ENCODE results near the gene NDUFB8.

DNA sequence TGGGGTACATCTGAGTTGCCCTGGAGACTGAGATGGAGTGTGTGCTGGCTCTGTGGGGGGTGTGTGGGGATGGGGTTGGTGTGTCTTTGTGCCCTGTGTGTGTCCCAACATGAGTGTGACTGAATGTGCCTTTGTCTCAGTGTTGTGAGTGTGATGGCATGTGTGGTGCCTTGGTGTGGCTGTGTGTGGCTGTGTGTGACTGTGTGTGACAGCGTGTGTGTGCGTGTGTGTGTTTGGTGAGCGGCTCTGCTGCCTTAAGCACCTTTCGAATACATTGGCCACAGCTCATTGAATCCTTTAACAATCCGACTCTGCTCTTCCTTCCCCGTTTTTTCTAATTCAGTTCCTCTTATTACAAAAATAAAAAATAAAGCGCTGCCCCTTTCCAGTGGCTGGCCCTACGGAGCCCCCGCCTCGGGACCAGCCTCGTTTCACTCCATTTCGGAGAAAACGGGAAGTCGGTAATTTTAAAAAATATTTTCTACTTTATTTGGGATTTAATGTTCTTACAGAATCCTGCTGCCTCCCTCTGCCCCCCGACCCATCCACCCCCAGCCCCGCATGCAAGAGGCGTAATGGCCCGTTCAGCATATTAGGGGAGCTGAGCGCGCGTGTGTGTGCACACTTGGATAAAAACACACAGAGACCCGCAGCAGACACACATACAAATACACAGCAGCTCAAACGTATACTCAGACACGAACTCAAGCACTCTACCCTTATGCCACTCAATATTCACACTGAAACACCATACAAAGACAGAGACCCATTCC lies 41.6 kb upstream of the NDUFB8 start:
- no peak for TF ChIP-seq POLR2A (IDR thresholded peaks at IDR 0.05)
- TF ChIP-seq, protein P1, sequence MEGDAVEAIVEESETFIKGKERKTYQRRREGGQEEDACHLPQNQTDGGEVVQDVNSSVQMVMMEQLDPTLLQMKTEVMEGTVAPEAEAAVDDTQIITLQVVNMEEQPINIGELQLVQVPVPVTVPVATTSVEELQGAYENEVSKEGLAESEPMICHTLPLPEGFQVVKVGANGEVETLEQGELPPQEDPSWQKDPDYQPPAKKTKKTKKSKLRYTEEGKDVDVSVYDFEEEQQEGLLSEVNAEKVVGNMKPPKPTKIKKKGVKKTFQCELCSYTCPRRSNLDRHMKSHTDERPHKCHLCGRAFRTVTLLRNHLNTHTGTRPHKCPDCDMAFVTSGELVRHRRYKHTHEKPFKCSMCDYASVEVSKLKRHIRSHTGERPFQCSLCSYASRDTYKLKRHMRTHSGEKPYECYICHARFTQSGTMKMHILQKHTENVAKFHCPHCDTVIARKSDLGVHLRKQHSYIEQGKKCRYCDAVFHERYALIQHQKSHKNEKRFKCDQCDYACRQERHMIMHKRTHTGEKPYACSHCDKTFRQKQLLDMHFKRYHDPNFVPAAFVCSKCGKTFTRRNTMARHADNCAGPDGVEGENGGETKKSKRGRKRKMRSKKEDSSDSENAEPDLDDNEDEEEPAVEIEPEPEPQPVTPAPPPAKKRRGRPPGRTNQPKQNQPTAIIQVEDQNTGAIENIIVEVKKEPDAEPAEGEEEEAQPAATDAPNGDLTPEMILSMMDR (IDR thresholded peaks at IDR 0.05), result no peak
